Hippocampal formation (tissue), 2 donors: ENCODE data around the gene STK33.

Experiments
- DNase-seq, 2 donors: peaks; one replicate each; lab custom pipeline; 2025; lab: John Stamatoyannopoulos, UW

Gene STK33

GRCh38 chr11:8426076-8426475 lies 168.0 kb downstream of the STK33 start:
- DNase-seq = no peak

GRCh38 chr11:8415195-8415594 lies 178.8 kb downstream of the STK33 start:
- no peak for DNase-seq

- DNase-seq = no peak
Observed at GRCh38 chr11:8408151-8408941, 185.7 kb downstream of the STK33 start.

GRCh38 chr11:8403310-8403709 lies 190.7 kb downstream of the STK33 start:
- DNase-seq = no peak

GRCh38 chr11:8392886-8393285 lies 201.1 kb downstream of the STK33 start:
- DNase-seq = no peak

- DNase-seq = no peak
Observed at GRCh38 chr11:8392166-8392565, 201.9 kb downstream of the STK33 start.

- no peak for DNase-seq
Observed at GRCh38 chr11:8390851-8391612, 203.0 kb downstream of the STK33 start.

GRCh38 chr11:8389029-8389996 lies 204.7 kb downstream of the STK33 start:
- peak; percentile 29 to 36 for DNase-seq

- no peak for DNase-seq
Observed at GRCh38 chr11:8387693-8388092, 206.3 kb downstream of the STK33 start.

- no peak for DNase-seq
Observed at GRCh38 chr11:8387141-8387540, 206.9 kb downstream of the STK33 start.

- DNase-seq = no peak
Observed at GRCh38 chr11:8386134-8386864, 207.7 kb downstream of the STK33 start.

GRCh38 chr11:8384199-8384821 lies 209.7 kb downstream of the STK33 start:
- no peak for DNase-seq

GRCh38 chr11:8383627-8384026 lies 210.4 kb downstream of the STK33 start:
- no peak for DNase-seq

- DNase-seq = no peak
Observed at GRCh38 chr11:8383227-8383626, 210.8 kb downstream of the STK33 start.

- no peak for DNase-seq
Observed at GRCh38 chr11:8382436-8383053, 211.5 kb downstream of the STK33 start.

- DNase-seq = no peak
Observed at GRCh38 chr11:8381871-8382396, 212.1 kb downstream of the STK33 start.

- no peak for DNase-seq
Observed at GRCh38 chr11:8381343-8381742, 212.7 kb downstream of the STK33 start.

GRCh38 chr11:8375932-8376331 lies 218.1 kb downstream of the STK33 start:
- no peak for DNase-seq

GRCh38 chr11:8375460-8375859 lies 218.6 kb downstream of the STK33 start:
- DNase-seq = no peak

- no peak for DNase-seq
Observed at GRCh38 chr11:8374716-8375115, 219.3 kb downstream of the STK33 start.
